A549 (cell line): Measurements from ENCODE around the gene KCNQ1. TPM values are rescaled to one million over a fixed set of nuclear protein-coding genes. Genes with fewer than 3 reads are reported as not detected.

ENCODE experiments used
- ATAC-seq, 2 experiments: fragments of 200-7000 bp in 1 of 2; fragments of >200 bp in 1 of 2; cut with Nextera tagmentation in 1 of 2; cut with Tn5 transposase in 1 of 2; 3 replicates each; pipeline versions ENCODE4 v1.8.0 to v1.9.1; 2018 to 2020; ENCODE audit warnings: mild to moderate bottlenecking in 1 of 2, moderate library complexity in 1 of 2
- CTCF ChIA-PET: fragments of 300-600 bp; sonication (Branson Sonifier 250); formaldehyde crosslinking; extraction: SDS; loops from one replicate; lab custom pipeline; 2021; ENCODE audit warnings: antibody characterized with exemption, inconsistent platforms; lab: Yijun Ruan, JAX
- POLR2A ChIA-PET: fragments of 350-600 bp; formaldehyde crosslinking; extraction: SDS; loops from one replicate; lab custom pipeline; 2021; ENCODE audit warnings: antibody characterized with exemption, inconsistent platforms; lab: Yijun Ruan, JAX
- DNase-seq, 2 experiments: peaks; one replicate each; pipeline versions ENCODE4 v3.0.0 to v3.0.0-alpha.2; 2011 to 2016; ENCODE audit warnings: low read depth in 1 of 2, low spot score in 1 of 2
- FAIRE-seq: peaks from 2 replicates; lab custom pipeline; 2011; peaks lifted over from hg19 to GRCh38; lab: Jason Lieb, UNC
- H3K27ac ChIP-seq, 2 experiments: fragments of >200 bp; sonication (Bioruptor Twin); formaldehyde crosslinking; 3 replicates each; pipeline ENCODE4 v1.5.1; 2016 to 2017
- H3K4me1 ChIP-seq: fragments of >200 bp; sonication (Bioruptor Twin); formaldehyde crosslinking; 3 replicates; pipeline ENCODE4 v1.6.1; 2016
- H3K4me2 ChIP-seq: fragments of >200 bp; sonication (Bioruptor Twin); formaldehyde crosslinking; 3 replicates; pipeline ENCODE4 v1.6.1; 2016
- H3K4me3 ChIP-seq: fragments of >200 bp; sonication (Bioruptor Twin); formaldehyde crosslinking; 3 replicates; pipeline ENCODE4 v1.5.1; 2016
- H3K9me3 ChIP-seq: fragments of >200 bp; sonication (Bioruptor Twin); formaldehyde crosslinking; 3 replicates; pipeline ENCODE4 v1.6.1; 2016
- BCL3 ChIP-seq: fragments of >200 bp; sonication (Bioruptor Twin); formaldehyde crosslinking; IDR thresholded peaks from 3 replicates; pipeline ENCODE4 v1.6.1; 2016
- CEBPB ChIP-seq, 2 experiments: fragments of >200 bp in 1 of 2; sonication (Bioruptor Twin) in 1 of 2; formaldehyde crosslinking in 1 of 2; IDR thresholded peaks; 2 replicates each; pipeline ENCODE4 v1.6.1; 2012 to 2016
- CHD4 ChIP-seq: fragments of 200-600 bp; sonication (generic); IDR thresholded peaks from 2 replicates; pipeline ENCODE4 v1.6.1; 2016; ENCODE audit warnings: antibody characterized with exemption, mild to moderate bottlenecking, borderline replicate concordance
- EHF ChIP-seq: fragments of 250-450 bp; sonication (Bioruptor Pico); IDR thresholded peaks from 2 replicates; pipeline ENCODE4 v1.5.0; 2020; ENCODE audit warnings: mild to moderate bottlenecking
- EHMT2 ChIP-seq: fragments of 200-600 bp; sonication (generic); IDR thresholded peaks from 2 replicates; pipeline ENCODE4 v1.6.1; 2016; ENCODE audit warnings: antibody characterized with exemption, low read depth, mild to moderate bottlenecking, moderate library complexity
- FOSB ChIP-seq: fragments of 250-450 bp; sonication (Bioruptor Pico); IDR thresholded peaks from 2 replicates; pipeline ENCODE4 v1.5.0; 2020; ENCODE audit warnings: mild to moderate bottlenecking, moderate library complexity
- GATA3 ChIP-seq: IDR thresholded peaks from 2 replicates; pipeline ENCODE4 v1.6.1; 2012; ENCODE audit warnings: borderline replicate concordance
- HOXB13 ChIP-seq: fragments of 250-450 bp; sonication (Bioruptor Pico); IDR thresholded peaks from 2 replicates; pipeline ENCODE4 v1.5.0; 2020; ENCODE audit warnings: low read depth, mild to moderate bottlenecking, moderate library complexity
- HOXB5 ChIP-seq: fragments of 250-450 bp; sonication (Bioruptor Pico); IDR thresholded peaks from 2 replicates; pipeline ENCODE4 v1.5.0; 2020; ENCODE audit warnings: mild to moderate bottlenecking, moderate library complexity
- KDM1A ChIP-seq: fragments of 200-600 bp; sonication (generic); IDR thresholded peaks from 2 replicates; pipeline ENCODE4 v1.6.1; 2016; ENCODE audit warnings: low read depth, mild to moderate bottlenecking
- KDM5A ChIP-seq: fragments of 200-600 bp; sonication (generic); IDR thresholded peaks from 2 replicates; pipeline ENCODE4 v1.6.1; 2016; ENCODE audit warnings: antibody characterized with exemption, mild to moderate bottlenecking
- MYC ChIP-seq: IDR thresholded peaks from 2 replicates; pipeline ENCODE4 v1.6.1; 2012; ENCODE audit warnings: mild to moderate bottlenecking, inconsistent platforms, low read length, improper control_type of control experiment, borderline replicate concordance
- NFE2L2 ChIP-seq: fragments of 150-350 bp; conservative IDR thresholded peaks from 2 replicates; pipeline ENCODE4 v1.6.1; 2014; ENCODE audit warnings: low read length
- NR3C1 ChIP-seq: fragments of >200 bp; sonication (Bioruptor Twin); formaldehyde crosslinking; IDR thresholded peaks from 3 replicates; pipeline ENCODE4 v1.6.1; 2017
- RAD21 ChIP-seq, 2 experiments: fragments of >200 bp in 1 of 2; sonication (Bioruptor Twin) in 1 of 2; formaldehyde crosslinking in 1 of 2; IDR thresholded peaks in 1 of 2; conservative IDR thresholded peaks in 1 of 2; 2 replicates in 1 of 2; 3 replicates in 1 of 2; pipeline ENCODE4 v1.6.1; 2012 to 2018; ENCODE audit warnings: inconsistent platforms in 1 of 2
- RFX5 ChIP-seq: fragments of 450-650 bp; IDR thresholded peaks from 2 replicates; pipeline ENCODE4 v1.7.1; 2014; ENCODE audit warnings: antibody characterized with exemption, mild to moderate bottlenecking, moderate library complexity
- TP53 ChIP-seq: fragments of 250-450 bp; sonication (Bioruptor Pico); IDR thresholded peaks from 2 replicates; pipeline ENCODE4 v1.5.0; 2021; ENCODE audit warnings: mild to moderate bottlenecking, moderate library complexity
- ZFP36 ChIP-seq: fragments of 450-650 bp; IDR thresholded peaks from 2 replicates; pipeline ENCODE4 v1.6.1; 2014; ENCODE audit warnings: borderline replicate concordance; ENCODE audit not compliant: partially characterized antibody
- ZSCAN20 ChIP-seq: fragments of 250-450 bp; sonication (Bioruptor Pico); IDR thresholded peaks from 2 replicates; pipeline ENCODE4 v1.8.0; 2022; ENCODE audit warnings: mild to moderate bottlenecking, moderate library complexity
- WGBS: methylation state at CpG from one replicate; pipeline ENCODE4 v1.1.6; 2017; ENCODE audit errors: missing lambda C conversion rate; 5-methylcytosine and 5-hydroxymethylcytosine counted together
- polyA plus RNA-seq, 4 experiments: library from polyadenylated mRNA; depleted of rRNA in 3 of 4; stranded (reverse); fragments of >200 nt; fragmentation: RNase III in 1 of 4; extraction: RNeasy Plus Mini Kit Qiagen cat#74134 plus additional on column Dnase treatment in 1 of 4; gene quantifications; 2 replicates in 3 of 4; 3 replicates in 1 of 4; pipeline ENCODE4 v1.2.3, GENCODE V29; 2011 to 2017
- TF ChIP-seq, protein P1 (sequence below): fragments of 250-450 bp; sonication (Bioruptor Pico); IDR thresholded peaks from 2 replicates; pipeline ENCODE4 v1.5.0; 2021; ENCODE audit warnings: mild to moderate bottlenecking, moderate library complexity, borderline replicate concordance
- TF ChIP-seq, protein P2 (sequence below): fragments of >200 bp; sonication (Bioruptor Twin); formaldehyde crosslinking; IDR thresholded peaks from 2 replicates; pipeline ENCODE4 v1.6.1; 2016

Gene KCNQ1
- polyA plus RNA-seq, 2 of the 4 experiments (the other 2 are of a cell fraction): 0.14 to 0.17 TPM

- no peak for FAIRE-seq
Measured at GRCh38 chr11:2581151-2581930, 136.5 kb downstream of the KCNQ1 start.

DNA sequence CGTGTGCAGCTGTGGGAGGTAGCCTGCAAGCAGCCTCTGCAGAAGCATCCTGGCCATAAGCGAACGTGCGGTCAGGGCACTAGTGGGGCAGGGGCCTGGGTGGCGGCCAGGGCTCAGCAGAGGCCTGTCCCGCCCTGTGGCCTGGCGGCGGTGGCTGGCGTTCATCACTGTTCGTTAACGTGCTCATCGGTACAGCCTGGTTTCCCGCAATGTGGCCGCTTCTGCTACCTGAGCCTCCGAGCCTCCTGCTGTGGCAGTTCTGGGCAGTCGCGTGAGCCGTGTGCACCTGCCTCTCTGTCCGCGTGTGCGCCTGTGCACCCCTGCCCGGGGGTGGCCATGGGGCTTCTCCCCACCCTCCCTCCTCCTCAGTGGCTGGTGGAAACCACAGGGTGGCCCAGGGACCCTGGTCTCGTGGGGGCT, 137.1 kb downstream of the KCNQ1 start:
- ChIA-PET CTCF (interaction anchor here (1.9 kb wide), 1 partner anchor 62 kb away, joined by 4 read pairs; no protein-coding TSS in a partner anchor), POLR2A (no interaction called here)
- no peaks in the 10 kb centered on the region for H3K9me3 ChIP-seq
- FAIRE-seq: no peak
- no peak overlapping the region for H3K4me3 ChIP-seq
- 87% methylated on average over 3 of the region's 23 CpGs for WGBS
- TF ChIP-seq ZSCAN20: no peak
- TF ChIP-seq CEBPB (IDR thresholded peaks at IDR 0.05): no peak
- ATAC-seq: no peak
- H3K4me1 ChIP-seq: no peaks in the 10 kb centered on the region
- no peak for DNase-seq
- H3K4me2 ChIP-seq: no peak overlapping the region
- H3K27ac ChIP-seq: no peak overlapping the region

More at GRCh38 chr11:2581151-2581930, 136.5 kb downstream of the KCNQ1 start:
- ChIA-PET POLR2A (no interaction called here), CTCF (interaction anchor here (1.9 kb wide), 1 partner anchor 62 kb away, joined by 4 read pairs; no protein-coding TSS in a partner anchor)
- ATAC-seq: no peak
- no peak for DNase-seq
- H3K9me3 ChIP-seq: no peaks in the 10 kb centered on the region
- no peaks in the 10 kb centered on the region for H3K4me1 ChIP-seq
- no peak overlapping the region for H3K4me2 ChIP-seq
- 67% methylated on average over 12 of the region's 22 CpGs for WGBS
- H3K4me3 ChIP-seq: no peak overlapping the region
- no peak overlapping the region for H3K27ac ChIP-seq
- TF ChIP-seq FOSB (no peak), MYC (no peak), HOXB13 (CRISPR knock-in tag) (no peak), EHF (CRISPR knock-in tag) (no peak), RFX5 (no peak), BCL3 (no peak), ZFP36 (no peak), NR3C1 (no peak), NFE2L2 (no peak), GATA3 (no peak), CHD4 (no peak), KDM1A (no peak), EHMT2 (no peak), RAD21 (conservative IDR thresholded peaks at IDR 0.05 in 1 of 2, IDR thresholded peaks at IDR 0.05 in 1 of 2) (no peak), HOXB5 (CRISPR knock-in tag) (no peak), KDM5A (no peak), TP53 (CRISPR knock-in tag) (no peak)
- TF ChIP-seq, protein P1, sequence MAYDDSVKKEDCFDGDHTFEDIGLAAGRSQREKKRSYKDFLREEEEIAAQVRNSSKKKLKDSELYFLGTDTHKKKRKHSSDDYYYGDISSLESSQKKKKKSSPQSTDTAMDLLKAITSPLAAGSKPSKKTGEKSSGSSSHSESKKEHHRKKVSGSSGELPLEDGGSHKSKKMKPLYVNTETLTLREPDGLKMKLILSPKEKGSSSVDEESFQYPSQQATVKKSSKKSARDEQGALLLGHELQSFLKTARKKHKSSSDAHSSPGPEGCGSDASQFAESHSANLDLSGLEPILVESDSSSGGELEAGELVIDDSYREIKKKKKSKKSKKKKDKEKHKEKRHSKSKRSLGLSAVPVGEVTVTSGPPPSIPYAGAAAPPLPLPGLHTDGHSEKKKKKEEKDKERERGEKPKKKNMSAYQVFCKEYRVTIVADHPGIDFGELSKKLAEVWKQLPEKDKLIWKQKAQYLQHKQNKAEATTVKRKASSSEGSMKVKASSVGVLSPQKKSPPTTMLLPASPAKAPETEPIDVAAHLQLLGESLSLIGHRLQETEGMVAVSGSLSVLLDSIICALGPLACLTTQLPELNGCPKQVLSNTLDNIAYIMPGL (CRISPR knock-in tag): no peak
- TF ChIP-seq, protein P2, sequence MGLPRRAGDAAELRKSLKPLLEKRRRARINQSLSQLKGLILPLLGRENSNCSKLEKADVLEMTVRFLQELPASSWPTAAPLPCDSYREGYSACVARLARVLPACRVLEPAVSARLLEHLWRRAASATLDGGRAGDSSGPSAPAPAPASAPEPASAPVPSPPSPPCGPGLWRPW: no peak
